HCT116 (cell line): Measurements from ENCODE around the gene MEIS1. TPM values are rescaled to one million over a fixed set of nuclear protein-coding genes. Genes with fewer than 3 reads are reported as not detected.

Experiments
- ATAC-seq: fragments of 200-7000 bp; cut with Tn5 transposase; 2 replicates; pipeline ENCODE4 v1.9.1; 2020; ENCODE audit warnings: mild to moderate bottlenecking, moderate library complexity
- BruUV-seq: library from RNA; stranded (reverse); fragments of 400-500 nt; replicated peaks from 2 replicates; lab custom pipeline; 2021; lab: Mats Ljungman, UMichigan
- CTCF ChIA-PET: fragments of 300-600 bp; sonication (Branson Sonifier 250); formaldehyde crosslinking; loops from one replicate; lab custom pipeline; 2021; ENCODE audit warnings: antibody characterized with exemption; lab: Charles Lee
- POLR2A ChIA-PET: fragments of 300-600, 350-600 bp; sonication (Branson Sonifier 250); formaldehyde crosslinking; loops from one replicate; lab custom pipeline; 2021; ENCODE audit warnings: antibody characterized with exemption; lab: Charles Lee
- RAD21 ChIA-PET, 2 experiments: fragments of 300-600 bp; sonication (Branson Sonifier 250); formaldehyde crosslinking; loops; one replicate each; lab custom pipeline; 2023; ENCODE audit warnings: low total read pairs in 2 of 2; ENCODE audit not compliant: uncharacterized antibody in 2 of 2, unreplicated experiment in 2 of 2, low non-redundant PET in 1 of 2; lab: Charles Lee
- DNase-seq: peaks from one replicate; pipeline ENCODE4 v3.0.0-alpha.2; 2010; ENCODE audit warnings: low read depth, low spot score
- H2AFZ ChIP-seq: fragments of 200-600 bp; shearing (Covaris generic), sonication (generic); 2 replicates; pipeline ENCODE4 v1.6.1; 2017; ENCODE audit warnings: low read depth, mixed run types, mixed read lengths, antibody characterized with exemption, low read length; ENCODE audit not compliant: poor library complexity, severe bottlenecking
- H3K27ac ChIP-seq: 2 replicates; pipeline ENCODE4 v1.5.1; 2012; ENCODE audit warnings: low read depth, low read length
- H3K27me3 ChIP-seq: fragments of 200-600 bp; sonication (generic); 2 replicates; pipeline ENCODE4 v1.6.1; 2016; ENCODE audit warnings: mixed run types, low read length, mixed read lengths; ENCODE audit not compliant: insufficient read depth
- H3K36me3 ChIP-seq, 2 experiments: fragments of 200-500 bp in 1 of 2; fragments of 200-600 bp in 1 of 2; sonication (Bioruptor generic) in 1 of 2; sonication (generic) in 1 of 2; 2 replicates each; pipeline versions ENCODE4 v1.5.1 to v1.6.1; 2014 to 2016; ENCODE audit warnings: low read length in 2 of 2, inconsistent platforms in 1 of 2, mixed read lengths in 1 of 2, mixed run types in 1 of 2; ENCODE audit not compliant: insufficient read depth in 2 of 2, control insufficient read depth in 1 of 2
- H3K4me1 ChIP-seq, 2 experiments: fragments of 200-600 bp in 1 of 2; sonication (generic) in 1 of 2; 2 replicates each; pipeline versions ENCODE4 v1.5.1 to v1.6.1; 2012 to 2017; ENCODE audit warnings: low read length in 2 of 2, inconsistent platforms in 1 of 2, mild to moderate bottlenecking in 1 of 2, mixed read lengths in 1 of 2, mixed run types in 1 of 2, moderate library complexity in 1 of 2; ENCODE audit not compliant: insufficient read depth in 2 of 2, control insufficient read depth in 1 of 2
- H3K4me2 ChIP-seq: fragments of 200-600 bp; sonication (generic); 2 replicates; pipeline ENCODE4 v1.6.1; 2017; ENCODE audit warnings: mixed run types, low read length, mixed read lengths
- H3K4me3 ChIP-seq, 2 experiments: fragments of 200-600 bp in 1 of 2; sonication (generic) in 1 of 2; replicated peaks in 1 of 2; 2 replicates each; pipeline ENCODE4 v1.5.1; 2011 to 2016; ENCODE audit warnings: low read length in 2 of 2, control low read depth in 1 of 2, low read depth in 1 of 2, mild to moderate bottlenecking in 1 of 2, mixed read lengths in 1 of 2, mixed run types in 1 of 2
- H3K79me2 ChIP-seq: fragments of 200-600 bp; sonication (generic); 2 replicates; pipeline ENCODE4 v1.6.1; 2017; ENCODE audit warnings: mild to moderate bottlenecking, mixed run types, low read length, moderate library complexity, mixed read lengths; ENCODE audit not compliant: insufficient read depth
- H3K9ac ChIP-seq: fragments of 200-600 bp; sonication (generic); 2 replicates; pipeline ENCODE4 v1.6.1; 2016; ENCODE audit warnings: low read length, mixed read lengths
- H3K9me2 ChIP-seq: fragments of 200-600 bp; sonication (generic), shearing (Covaris generic); 2 replicates; pipeline ENCODE4 v1.6.1; 2017; ENCODE audit warnings: mixed run types, mild to moderate bottlenecking, moderate library complexity; ENCODE audit not compliant: insufficient read depth
- H3K9me3 ChIP-seq, 2 experiments: fragments of 200-500 bp in 1 of 2; fragments of 200-600 bp in 1 of 2; sonication (Bioruptor generic) in 1 of 2; sonication (generic) in 1 of 2; 2 replicates each; pipeline ENCODE4 v1.6.1; 2014 to 2017; ENCODE audit warnings: low read length in 2 of 2, mixed read lengths in 2 of 2, inconsistent platforms in 1 of 2, low read depth in 1 of 2, mild to moderate bottlenecking in 1 of 2, mixed run types in 1 of 2, moderate library complexity in 1 of 2; ENCODE audit not compliant: control insufficient read depth in 1 of 2, insufficient read depth in 1 of 2
- H4K20me1 ChIP-seq: fragments of 200-600 bp; sonication (generic), shearing (Covaris generic); 2 replicates; pipeline ENCODE4 v1.6.1; 2017; ENCODE audit warnings: mixed run types, mild to moderate bottlenecking, moderate library complexity; ENCODE audit not compliant: insufficient read depth
- CBX3 ChIP-seq: IDR thresholded peaks from 2 replicates; pipeline ENCODE4 v1.6.1; 2012; ENCODE audit warnings: low read depth
- CEBPB ChIP-seq: IDR thresholded peaks from 2 replicates; pipeline ENCODE4 v1.6.1; 2012; ENCODE audit warnings: low read depth
- EGR1 ChIP-seq: IDR thresholded peaks from 2 replicates; pipeline ENCODE4 v1.6.1; 2012; ENCODE audit warnings: low read depth
- EZH2 ChIP-seq: fragments of 200-600 bp; sonication (generic); IDR thresholded peaks from 2 replicates; pipeline ENCODE4 v1.6.1; 2017; ENCODE audit warnings: antibody characterized with exemption, mixed run types
- EZH2phosphoT487 ChIP-seq: fragments of 200-600 bp; IDR thresholded peaks from 2 replicates; pipeline ENCODE4 v1.6.1; 2018; ENCODE audit warnings: antibody characterized with exemption, borderline replicate concordance
- FOSL1 ChIP-seq: IDR thresholded peaks from 2 replicates; pipeline ENCODE4 v1.6.1; 2012; ENCODE audit warnings: low read depth
- JUND ChIP-seq: IDR thresholded peaks from 2 replicates; pipeline ENCODE4 v1.6.1; 2012
- POLR2A ChIP-seq: IDR thresholded peaks from 2 replicates; pipeline ENCODE4 v1.7.0; 2011; ENCODE audit warnings: borderline replicate concordance; ENCODE audit not compliant: insufficient read depth, insufficient read length; ENCODE audit errors: extremely low read depth
- POLR2AphosphoS5 ChIP-seq: IDR thresholded peaks from 2 replicates; pipeline ENCODE4 v1.6.1; 2011; ENCODE audit warnings: mild to moderate bottlenecking, low read depth, low read length, moderate library complexity
- SIN3A ChIP-seq: IDR thresholded peaks from 2 replicates; pipeline ENCODE4 v1.6.1; 2012; ENCODE audit warnings: low read depth
- SP1 ChIP-seq: IDR thresholded peaks from 2 replicates; pipeline ENCODE4 v1.6.1; 2012; ENCODE audit warnings: low read depth
- SRF ChIP-seq: IDR thresholded peaks from 2 replicates; pipeline ENCODE4 v1.6.1; 2012; ENCODE audit warnings: low read depth
- YY1 ChIP-seq: IDR thresholded peaks from 2 replicates; pipeline ENCODE4 v1.6.1; 2011; ENCODE audit warnings: low read length, low read depth, moderate library complexity, mild to moderate bottlenecking; ENCODE audit not compliant: insufficient replicate concordance; ENCODE audit errors: extremely low read depth
- ZFX ChIP-seq: fragments of 450-650 bp; IDR thresholded peaks from 2 replicates; pipeline ENCODE4 v1.6.1; 2017
- ZNF274 ChIP-seq: fragments of 200-500 bp; sonication (Bioruptor generic); IDR thresholded peaks from 2 replicates; pipeline ENCODE4 v1.6.1; 2014; ENCODE audit warnings: mild to moderate bottlenecking, low read depth, low read length, inconsistent platforms
- intact Hi-C: fragments of 100-400 bp; cut with micrococcal nuclease; formaldehyde crosslinking; loops from 2 replicates; pipeline ENCODE4 v1.10.0; 2022
- total RNA-seq: library from RNA; stranded (reverse); gene quantifications from one replicate; pipeline ENCODE4 v1.2.1, GENCODE V29; 2021; ENCODE audit not compliant: unreplicated experiment
- TF ChIP-seq, protein P1 (sequence below): IDR thresholded peaks from 2 replicates; pipeline ENCODE4 v1.6.1; 2012
- TF ChIP-seq, protein P2 (sequence below): IDR thresholded peaks from 2 replicates; pipeline ENCODE4 v1.6.1; 2011; ENCODE audit warnings: mild to moderate bottlenecking, low read length, moderate library complexity; ENCODE audit not compliant: insufficient replicate concordance; ENCODE audit errors: extremely low read depth
- TF ChIP-seq, protein P3 (sequence below), 3 experiments: fragments of 200-600 bp in 1 of 3; sonication (generic) in 1 of 3; IDR thresholded peaks in 2 of 3; conservative IDR thresholded peaks in 1 of 3; 2 replicates each; pipeline ENCODE4 v1.5.1; 2012 to 2017; ENCODE audit warnings: low read depth in 2 of 3, low read length in 2 of 3, antibody characterized with exemption in 1 of 3, borderline replicate concordance in 1 of 3, control low read depth in 1 of 3, mild to moderate bottlenecking in 1 of 3, mixed read lengths in 1 of 3, mixed run types in 1 of 3, moderate library complexity in 1 of 3; ENCODE audit not compliant: insufficient read depth in 1 of 3
- TF ChIP-seq, protein P4 (sequence below): IDR thresholded peaks from 2 replicates; pipeline ENCODE4 v1.6.1; 2012; ENCODE audit warnings: low read depth

MEIS1 gene
- total RNA-seq, 1 experiment from 2014 or later, result 0.32 TPM

DNA sequence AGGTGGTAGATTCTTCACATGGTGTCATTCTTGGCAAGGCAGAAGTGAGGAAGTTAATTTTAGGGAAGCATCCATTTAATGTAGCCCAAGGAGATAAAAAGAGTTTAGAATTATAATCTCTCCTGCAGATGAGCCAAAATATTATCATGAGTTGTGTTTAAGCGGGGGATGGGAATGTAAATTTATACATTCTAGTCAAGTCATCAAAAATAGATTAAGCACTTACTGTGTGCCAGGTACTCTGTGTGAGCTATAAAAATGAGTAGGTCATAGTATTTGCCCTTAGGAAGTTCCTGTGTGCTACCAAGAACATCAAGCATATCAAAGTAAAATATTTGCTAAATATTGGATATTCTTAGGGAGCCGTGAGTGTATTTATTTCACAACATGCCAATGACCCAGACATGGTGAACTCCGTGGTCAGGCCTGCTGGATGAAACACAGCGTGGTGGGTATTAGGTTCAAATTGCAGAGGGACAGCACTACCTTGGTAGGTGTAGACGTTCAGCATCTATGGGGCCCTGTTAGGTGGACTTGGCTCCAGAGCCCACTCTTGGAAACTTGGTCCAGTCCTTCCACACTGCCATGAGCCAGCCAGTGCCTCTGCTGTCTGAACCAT, 37.4 kb downstream of the MEIS1 start:
- TF ChIP-seq POLR2A (no peak), ZFX (no peak), CEBPB (no peak), SRF (no peak), CBX3 (no peak), EGR1 (no peak), EZH2phosphoT487 (no peak), EZH2 (no peak), FOSL1 (no peak), ZNF274 (no peak), SIN3A (no peak), YY1 (no peak), SP1 (no peak), POLR2AphosphoS5 (no peak), JUND (no peak)
- TF ChIP-seq, protein P1, sequence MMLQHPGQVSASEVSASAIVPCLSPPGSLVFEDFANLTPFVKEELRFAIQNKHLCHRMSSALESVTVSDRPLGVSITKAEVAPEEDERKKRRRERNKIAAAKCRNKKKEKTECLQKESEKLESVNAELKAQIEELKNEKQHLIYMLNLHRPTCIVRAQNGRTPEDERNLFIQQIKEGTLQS, result no peak
- TF ChIP-seq, protein P2, sequence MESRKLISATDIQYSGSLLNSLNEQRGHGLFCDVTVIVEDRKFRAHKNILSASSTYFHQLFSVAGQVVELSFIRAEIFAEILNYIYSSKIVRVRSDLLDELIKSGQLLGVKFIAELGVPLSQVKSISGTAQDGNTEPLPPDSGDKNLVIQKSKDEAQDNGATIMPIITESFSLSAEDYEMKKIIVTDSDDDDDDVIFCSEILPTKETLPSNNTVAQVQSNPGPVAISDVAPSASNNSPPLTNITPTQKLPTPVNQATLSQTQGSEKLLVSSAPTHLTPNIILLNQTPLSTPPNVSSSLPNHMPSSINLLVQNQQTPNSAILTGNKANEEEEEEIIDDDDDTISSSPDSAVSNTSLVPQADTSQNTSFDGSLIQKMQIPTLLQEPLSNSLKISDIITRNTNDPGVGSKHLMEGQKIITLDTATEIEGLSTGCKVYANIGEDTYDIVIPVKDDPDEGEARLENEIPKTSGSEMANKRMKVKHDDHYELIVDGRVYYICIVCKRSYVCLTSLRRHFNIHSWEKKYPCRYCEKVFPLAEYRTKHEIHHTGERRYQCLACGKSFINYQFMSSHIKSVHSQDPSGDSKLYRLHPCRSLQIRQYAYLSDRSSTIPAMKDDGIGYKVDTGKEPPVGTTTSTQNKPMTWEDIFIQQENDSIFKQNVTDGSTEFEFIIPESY, result no peak
- TF ChIP-seq, protein P3, sequence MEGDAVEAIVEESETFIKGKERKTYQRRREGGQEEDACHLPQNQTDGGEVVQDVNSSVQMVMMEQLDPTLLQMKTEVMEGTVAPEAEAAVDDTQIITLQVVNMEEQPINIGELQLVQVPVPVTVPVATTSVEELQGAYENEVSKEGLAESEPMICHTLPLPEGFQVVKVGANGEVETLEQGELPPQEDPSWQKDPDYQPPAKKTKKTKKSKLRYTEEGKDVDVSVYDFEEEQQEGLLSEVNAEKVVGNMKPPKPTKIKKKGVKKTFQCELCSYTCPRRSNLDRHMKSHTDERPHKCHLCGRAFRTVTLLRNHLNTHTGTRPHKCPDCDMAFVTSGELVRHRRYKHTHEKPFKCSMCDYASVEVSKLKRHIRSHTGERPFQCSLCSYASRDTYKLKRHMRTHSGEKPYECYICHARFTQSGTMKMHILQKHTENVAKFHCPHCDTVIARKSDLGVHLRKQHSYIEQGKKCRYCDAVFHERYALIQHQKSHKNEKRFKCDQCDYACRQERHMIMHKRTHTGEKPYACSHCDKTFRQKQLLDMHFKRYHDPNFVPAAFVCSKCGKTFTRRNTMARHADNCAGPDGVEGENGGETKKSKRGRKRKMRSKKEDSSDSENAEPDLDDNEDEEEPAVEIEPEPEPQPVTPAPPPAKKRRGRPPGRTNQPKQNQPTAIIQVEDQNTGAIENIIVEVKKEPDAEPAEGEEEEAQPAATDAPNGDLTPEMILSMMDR (IDR thresholded peaks at IDR 0.05 in 2 of 3, conservative IDR thresholded peaks at IDR 0.05 in 1 of 3; ENCODE audit: borderline replicate concordance in 1 of 3, insufficient read depth in 1 of 3, low read depth in 2 of 3, low read length in 2 of 3), result no peak
- TF ChIP-seq, protein P4, sequence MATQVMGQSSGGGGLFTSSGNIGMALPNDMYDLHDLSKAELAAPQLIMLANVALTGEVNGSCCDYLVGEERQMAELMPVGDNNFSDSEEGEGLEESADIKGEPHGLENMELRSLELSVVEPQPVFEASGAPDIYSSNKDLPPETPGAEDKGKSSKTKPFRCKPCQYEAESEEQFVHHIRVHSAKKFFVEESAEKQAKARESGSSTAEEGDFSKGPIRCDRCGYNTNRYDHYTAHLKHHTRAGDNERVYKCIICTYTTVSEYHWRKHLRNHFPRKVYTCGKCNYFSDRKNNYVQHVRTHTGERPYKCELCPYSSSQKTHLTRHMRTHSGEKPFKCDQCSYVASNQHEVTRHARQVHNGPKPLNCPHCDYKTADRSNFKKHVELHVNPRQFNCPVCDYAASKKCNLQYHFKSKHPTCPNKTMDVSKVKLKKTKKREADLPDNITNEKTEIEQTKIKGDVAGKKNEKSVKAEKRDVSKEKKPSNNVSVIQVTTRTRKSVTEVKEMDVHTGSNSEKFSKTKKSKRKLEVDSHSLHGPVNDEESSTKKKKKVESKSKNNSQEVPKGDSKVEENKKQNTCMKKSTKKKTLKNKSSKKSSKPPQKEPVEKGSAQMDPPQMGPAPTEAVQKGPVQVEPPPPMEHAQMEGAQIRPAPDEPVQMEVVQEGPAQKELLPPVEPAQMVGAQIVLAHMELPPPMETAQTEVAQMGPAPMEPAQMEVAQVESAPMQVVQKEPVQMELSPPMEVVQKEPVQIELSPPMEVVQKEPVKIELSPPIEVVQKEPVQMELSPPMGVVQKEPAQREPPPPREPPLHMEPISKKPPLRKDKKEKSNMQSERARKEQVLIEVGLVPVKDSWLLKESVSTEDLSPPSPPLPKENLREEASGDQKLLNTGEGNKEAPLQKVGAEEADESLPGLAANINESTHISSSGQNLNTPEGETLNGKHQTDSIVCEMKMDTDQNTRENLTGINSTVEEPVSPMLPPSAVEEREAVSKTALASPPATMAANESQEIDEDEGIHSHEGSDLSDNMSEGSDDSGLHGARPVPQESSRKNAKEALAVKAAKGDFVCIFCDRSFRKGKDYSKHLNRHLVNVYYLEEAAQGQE, result no peak
- TF ChIP-seq, all 23 proteins: peak for 0
- Histone ChIP-seq H3K4me2 (no peak overlapping the region), H3K36me3 (no peaks in the 10 kb centered on the region), H3K9me3 (no peaks in the 10 kb centered on the region; a peak in 2 of 4 replicates), H3K27ac (no peak overlapping the region), H4K20me1 (no peaks in the 10 kb centered on the region), H3K79me2 (no peaks in the 10 kb centered on the region), H3K27me3 (no peaks in the 10 kb centered on the region), H3K9me2 (no peaks in the 10 kb centered on the region), H3K4me3 (no peak overlapping the region), H3K4me1 (no peaks in the 10 kb centered on the region), H2AFZ (no peak overlapping the region), H3K9ac (no peak overlapping the region)
- ChIA-PET RAD21 (no interaction called here), CTCF (no interaction called here), POLR2A (no interaction called here)
- no TSS peak for BruUV-seq
- intact Hi-C loops, result no loop called here
- no peak for DNase-seq
- ATAC-seq, result no peak
